HG03135 (cell line): ENCODE results near the gene SLC35A5.

ENCODE experiments used
- ATAC-seq: cut with Tn5 transposase; IDR thresholded peaks from one replicate; pipeline ENCODE4 v1.9.1; 2021; ENCODE audit warnings: mild to moderate bottlenecking, moderate library complexity; ENCODE audit not compliant: unreplicated experiment

The SLC35A5 gene

GRCh38 chr3:112619295-112619694 lies 57.5 kb downstream of the SLC35A5 start:
- peak; percentile 87 for ATAC-seq

GRCh38 chr3:112623213-112623612 lies 61.4 kb downstream of the SLC35A5 start:
- ATAC-seq: no peak

- no peak for ATAC-seq
Measured at GRCh38 chr3:112623717-112624116, 61.9 kb downstream of the SLC35A5 start.

GRCh38 chr3:112627419-112627818 lies 65.6 kb downstream of the SLC35A5 start:
- ATAC-seq: no peak

GRCh38 chr3:112627919-112628466 lies 66.1 kb downstream of the SLC35A5 start:
- ATAC-seq: no peak

GRCh38 chr3:112629425-112629824 lies 67.6 kb downstream of the SLC35A5 start:
- ATAC-seq: no peak

- ATAC-seq: no peak
Measured at GRCh38 chr3:112631257-112631656, 69.4 kb downstream of the SLC35A5 start.

GRCh38 chr3:112632596-112632995 lies 70.8 kb downstream of the SLC35A5 start:
- no peak for ATAC-seq

- ATAC-seq: no peak
Measured at GRCh38 chr3:112633191-112633590, 71.3 kb downstream of the SLC35A5 start.

- ATAC-seq: no peak
Measured at GRCh38 chr3:112633757-112634156, 71.9 kb downstream of the SLC35A5 start.

- no peak for ATAC-seq
Measured at GRCh38 chr3:112634786-112635541, 73.1 kb downstream of the SLC35A5 start.
